Stimulated activated CD8-positive, alpha-beta memory T cell treated with anti-CD3 and anti-CD28 coated beads, Interleukin-15, amount 100 ng/mL, for 48 hours (primary cell): ENCODE data around the gene RNF14.
A peak's percentile ranks its signal among the peaks of the same experiment; 100 is the strongest.

Source experiments
- DNase-seq, 2 donors: peaks; one replicate each; pipeline ENCODE4 v3.0.0-alpha.2; 2020; ENCODE audit warnings: low read depth in 2 of 2

RNF14 gene

GRCh38 chr5:141947316-141947715 is 21.6 kb upstream of the RNF14 start:
- no peak for DNase-seq

GRCh38 chr5:141948812-141949211 is 20.1 kb upstream of the RNF14 start:
- no peak for DNase-seq

- DNase-seq: no peak
Measured at GRCh38 chr5:141949511-141949910, 19.4 kb upstream of the RNF14 start.

GRCh38 chr5:141950207-141951005 is 18.5 kb upstream of the RNF14 start:
- DNase-seq: no peak

- DNase-seq: peak in 1 of 2 donors; percentile 11
Measured at GRCh38 chr5:141951332-141951781, 17.5 kb upstream of the RNF14 start.

- no peak for DNase-seq
Measured at GRCh38 chr5:141952020-141952419, 16.9 kb upstream of the RNF14 start.

GRCh38 chr5:141954194-141954593 is 14.7 kb upstream of the RNF14 start:
- no peak for DNase-seq

- no peak for DNase-seq
Measured at GRCh38 chr5:141957367-141957996, 11.4 kb upstream of the RNF14 start.

GRCh38 chr5:141958113-141958512 is 10.8 kb upstream of the RNF14 start, which contains the start of gene PCDH12:
TSS of gene PCDH12 (minus strand) at chr5:141958202. CDS start at chr5:141957851, 351 bp downstream.
- DNase-seq: no peak

- DNase-seq: no peak
Measured at GRCh38 chr5:141958546-141959172, 10.2 kb upstream of the RNF14 start.

- no peak for DNase-seq
Measured at GRCh38 chr5:141960018-141960417, 8.9 kb upstream of the RNF14 start.

GRCh38 chr5:141960449-141961323 is 8.2 kb upstream of the RNF14 start:
- DNase-seq: peak; percentile 77 to 78

- no peak for DNase-seq
Measured at GRCh38 chr5:141961466-141961865, 7.4 kb upstream of the RNF14 start.

GRCh38 chr5:141963701-141964100 is 5.2 kb upstream of the RNF14 start:
- no peak for DNase-seq

- no peak for DNase-seq
Measured at GRCh38 chr5:141965071-141965470, 3.8 kb upstream of the RNF14 start.

- DNase-seq: no peak
Measured at GRCh38 chr5:141966275-141966962, 2.5 kb upstream of the RNF14 start.

GRCh38 chr5:141966963-141967333 is 2.0 kb upstream of the RNF14 start:
- DNase-seq: no peak

- no peak for DNase-seq
Measured at GRCh38 chr5:141969783-141970771, 1.2 kb downstream of the RNF14 start.

- DNase-seq: no peak
Measured at GRCh38 chr5:141973871-141974595, 5.1 kb downstream of the RNF14 start.
